ENCODE measurements around the gene SLC6A18.

SLC6A18 gene

GRCh38 chr5:1225081-1225480 lies at the start of gene SLC6A18:
Gene SLC6A18 (plus strand): TSS chr5:1225381. CDS start chr5:1225478, 97 bp downstream.
- no peak for DNase-seq

- DNase-seq, result no peak
Observed at GRCh38 chr5:1175801-1176472, 49.2 kb upstream of the SLC6A18 start.

GRCh38 chr5:1176473-1177391 lies 48.4 kb upstream of the SLC6A18 start:
- no peak for DNase-seq

- DNase-seq, result no peak
Observed at GRCh38 chr5:1177826-1178528, 47.2 kb upstream of the SLC6A18 start.

- DNase-seq, result no peak
Observed at GRCh38 chr5:1178529-1179382, 46.4 kb upstream of the SLC6A18 start.

- DNase-seq, result no peak
Observed at GRCh38 chr5:1179383-1179715, 45.8 kb upstream of the SLC6A18 start.

- no peak for DNase-seq
Observed at GRCh38 chr5:1180096-1180495, 45.1 kb upstream of the SLC6A18 start.

GRCh38 chr5:1180841-1181271 lies 44.3 kb upstream of the SLC6A18 start:
- no peak for DNase-seq

GRCh38 chr5:1181451-1182359 lies 43.5 kb upstream of the SLC6A18 start:
- DNase-seq, result no peak

GRCh38 chr5:1182360-1182632 lies 42.9 kb upstream of the SLC6A18 start:
- no peak for DNase-seq

GRCh38 chr5:1182633-1183423 lies 42.4 kb upstream of the SLC6A18 start:
- peak; percentile 82 for DNase-seq

GRCh38 chr5:1183424-1184162 lies 41.6 kb upstream of the SLC6A18 start:
- DNase-seq, result no peak

GRCh38 chr5:1184163-1184470 lies 41.1 kb upstream of the SLC6A18 start:
- no peak for DNase-seq

GRCh38 chr5:1184481-1184880 lies 40.7 kb upstream of the SLC6A18 start:
- no peak for DNase-seq

GRCh38 chr5:1185038-1185627 lies 40.0 kb upstream of the SLC6A18 start:
- DNase-seq, result no peak

- DNase-seq, result no peak
Observed at GRCh38 chr5:1185629-1186350, 39.4 kb upstream of the SLC6A18 start.

GRCh38 chr5:1186351-1187233 lies 38.6 kb upstream of the SLC6A18 start:
- no peak for DNase-seq

Measured in retina (tissue), 1 donor.